Measurements from ENCODE around the gene HOXB4. TPM values are rescaled to one million over a fixed set of nuclear protein-coding genes. Genes with fewer than 3 reads are reported as not detected.

HOXB4 gene
- total RNA-seq, 1 donor from 2014 or later, result 0.75 TPM

DNA sequence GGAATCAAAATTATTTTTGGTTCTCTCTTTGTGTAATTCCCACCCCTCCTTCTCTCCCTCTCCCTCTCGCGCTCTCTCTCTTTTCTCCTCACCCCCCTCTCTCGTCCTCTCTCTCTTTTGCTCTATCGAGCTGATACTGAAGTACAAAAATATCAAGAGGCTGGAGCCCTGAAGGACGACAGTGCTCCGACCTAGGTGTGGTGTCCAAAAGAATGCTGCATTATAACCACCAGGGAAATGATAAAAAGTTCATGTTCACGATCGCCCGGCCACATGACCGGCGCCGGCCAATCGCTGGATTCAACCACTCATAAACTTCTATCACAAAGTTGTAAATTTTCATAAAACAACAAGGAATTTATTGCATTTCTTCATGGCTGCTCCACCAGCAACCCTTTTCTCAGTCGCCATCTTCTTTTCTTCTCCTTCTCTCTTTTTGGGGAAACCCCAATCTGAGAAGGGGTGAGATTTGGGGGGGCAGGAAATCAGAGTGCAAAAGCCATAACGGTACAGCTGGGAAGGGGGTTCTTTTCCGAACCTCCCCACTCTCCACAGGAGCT, 26.7 kb upstream of the HOXB4 start, which contains the start of gene HOXB6:
Gene HOXB6 (minus strand): TSS at position 217 of the 560 bp plus-strand sequence. CDS start 6,836 bp downstream, outside the sequence.
- DNase-seq (no peak), ATAC-seq (ENCODE audit: poor library complexity) (no peak)
- intact Hi-C loops (cut with DNase I), result no loop called here

DNA sequence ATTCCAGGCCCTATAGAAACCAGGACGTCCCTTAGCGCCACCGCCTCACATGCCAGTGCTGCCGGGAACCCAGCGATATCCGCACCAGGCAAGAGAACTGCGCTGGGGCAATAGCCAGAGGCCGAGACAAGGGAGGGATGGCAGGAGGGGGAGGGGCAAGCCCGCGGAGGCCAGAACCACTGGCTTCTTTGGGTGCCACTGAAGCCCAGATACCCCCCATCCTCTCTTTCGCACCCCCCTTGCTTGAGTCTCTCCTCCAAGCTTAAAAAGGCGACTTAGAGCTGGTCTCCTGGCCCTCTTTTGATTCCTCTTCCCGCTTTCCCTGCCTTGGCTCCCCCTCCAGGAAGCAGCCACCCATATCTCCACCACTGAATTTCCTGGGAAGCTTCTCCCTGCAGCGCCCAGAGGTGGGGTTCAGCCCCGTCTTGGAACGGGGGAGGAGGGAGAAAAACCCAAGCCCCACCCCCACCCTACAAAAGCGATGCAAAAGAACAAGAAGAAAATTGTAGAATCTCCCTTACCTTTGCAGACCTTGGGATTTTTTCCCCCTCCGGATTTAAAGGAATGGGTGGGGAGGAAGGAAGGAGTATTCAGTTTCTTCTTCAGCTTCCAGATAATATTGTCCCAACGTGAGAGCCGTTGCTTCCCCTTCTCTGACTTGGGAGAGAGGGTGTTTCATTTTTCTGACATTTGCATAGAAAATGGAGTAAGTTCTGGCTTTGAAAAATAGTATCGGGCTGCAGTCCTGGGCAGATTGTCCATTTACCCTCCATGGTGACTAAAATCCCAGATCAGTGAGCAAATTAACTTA, 26.0 kb upstream of the HOXB4 start:
- DNase-seq (no peak), ATAC-seq (ENCODE audit: poor library complexity) (no peak)
- intact Hi-C loops (cut with DNase I), result no loop called here

DNA sequence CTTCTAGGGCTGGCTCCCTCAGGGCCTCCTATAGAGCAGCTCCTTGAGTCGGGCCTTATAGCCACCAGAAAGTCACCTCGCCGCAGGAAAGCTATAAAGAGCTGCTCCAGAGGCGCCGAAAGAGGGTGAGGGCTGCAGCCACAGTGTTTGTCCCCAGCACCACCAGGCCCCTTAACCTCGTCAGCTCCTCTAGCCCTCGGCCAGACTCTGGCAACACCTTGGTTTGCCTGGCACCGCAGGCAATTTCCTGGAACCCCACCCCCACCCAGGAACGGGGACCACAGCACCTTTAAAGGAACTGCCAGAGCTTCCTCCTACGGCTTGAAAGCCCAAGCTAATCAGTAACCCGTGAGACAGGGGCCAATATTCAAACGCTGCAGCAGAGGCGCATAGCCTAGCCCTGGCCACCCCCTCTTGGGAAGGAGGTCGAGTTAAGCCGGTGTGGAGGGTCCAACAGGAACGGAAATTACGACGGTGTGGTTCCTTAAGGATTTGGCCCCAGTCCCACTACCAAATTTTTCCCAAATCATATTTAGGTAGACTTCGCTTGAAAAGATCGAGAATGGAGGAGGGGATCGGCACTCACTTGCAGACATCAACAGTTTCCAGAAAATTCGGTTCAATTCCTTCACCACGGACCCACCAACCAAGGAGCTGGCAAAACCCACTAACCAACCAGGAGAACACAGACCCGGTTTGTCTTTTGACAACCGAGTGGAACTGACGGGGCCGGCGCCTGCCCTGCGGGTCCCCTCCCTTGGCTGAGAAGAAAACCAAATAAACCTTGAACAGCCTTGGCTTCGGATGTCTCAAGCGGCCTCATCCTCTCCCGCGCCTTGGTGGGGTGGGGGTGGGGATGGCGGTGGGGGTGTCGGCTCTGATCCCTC, 23.6 kb upstream of the HOXB4 start:
- DNase-seq (no peak), ATAC-seq (ENCODE audit: poor library complexity) (no peak)
- intact Hi-C loops (cut with DNase I), result no loop called here

DNA sequence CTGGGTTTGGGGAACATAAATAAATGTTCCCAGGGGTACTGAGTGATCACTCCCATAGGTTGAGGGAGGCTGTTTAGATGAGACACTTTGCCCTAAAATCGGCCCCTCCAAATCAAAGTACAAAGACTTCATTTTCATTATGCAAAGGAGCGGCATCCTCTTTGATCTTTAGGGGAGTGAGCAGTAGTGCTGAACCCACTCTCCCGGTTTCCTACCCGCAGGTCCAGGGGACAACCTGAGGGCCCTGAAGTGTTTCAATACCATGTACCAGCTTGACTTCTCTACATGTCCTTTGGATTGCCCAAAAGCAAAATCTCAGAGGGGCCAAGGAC, 23.0 kb upstream of the HOXB4 start:
- no peak for ATAC-seq (ENCODE audit: poor library complexity)
- intact Hi-C loops (cut with DNase I), result no loop called here
- no peak for DNase-seq

DNA sequence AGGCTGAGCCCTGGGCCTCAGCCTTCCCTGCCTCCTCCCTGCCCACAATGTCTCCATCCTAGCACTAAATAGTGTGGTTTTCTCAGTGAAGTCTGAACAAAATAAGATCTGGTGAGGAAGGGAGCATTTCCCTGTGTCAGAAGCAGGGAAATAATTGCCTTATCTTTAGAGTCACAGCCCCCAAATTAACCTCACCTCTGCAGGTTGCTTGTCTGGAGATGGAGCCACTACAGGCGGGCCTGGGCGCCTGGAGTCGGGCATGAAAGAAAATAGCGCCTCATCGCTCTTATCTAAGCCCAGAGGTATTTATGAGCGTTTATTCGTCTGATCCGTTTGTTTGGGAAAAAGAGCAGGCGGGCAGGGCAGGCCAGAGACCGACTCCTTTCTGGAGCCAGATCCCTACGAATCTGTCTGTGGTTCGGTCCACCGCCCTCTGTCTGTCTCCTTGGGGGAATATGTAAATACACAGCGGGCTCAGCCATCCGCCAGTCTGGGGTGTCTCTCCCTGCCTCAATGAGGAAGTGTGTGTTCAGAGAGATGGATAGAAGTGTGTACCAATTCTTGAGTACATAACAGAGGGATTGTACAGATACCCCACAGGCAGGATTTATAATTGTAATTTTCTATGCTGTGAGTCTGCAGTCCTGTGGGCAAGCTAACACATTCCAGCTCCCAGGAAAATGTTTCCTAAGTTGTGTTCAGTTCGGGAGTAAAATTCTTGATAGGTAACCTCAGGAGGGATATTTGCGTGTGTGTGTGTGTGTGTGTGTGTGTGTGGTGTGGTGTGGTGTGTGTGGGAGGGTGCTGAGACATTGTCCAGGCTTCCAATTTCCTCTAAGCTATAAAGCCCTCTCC, 22.3 kb upstream of the HOXB4 start:
- DNase-seq (no peak), ATAC-seq (ENCODE audit: poor library complexity) (no peak)
- intact Hi-C loops (cut with DNase I), result no loop called here

DNA sequence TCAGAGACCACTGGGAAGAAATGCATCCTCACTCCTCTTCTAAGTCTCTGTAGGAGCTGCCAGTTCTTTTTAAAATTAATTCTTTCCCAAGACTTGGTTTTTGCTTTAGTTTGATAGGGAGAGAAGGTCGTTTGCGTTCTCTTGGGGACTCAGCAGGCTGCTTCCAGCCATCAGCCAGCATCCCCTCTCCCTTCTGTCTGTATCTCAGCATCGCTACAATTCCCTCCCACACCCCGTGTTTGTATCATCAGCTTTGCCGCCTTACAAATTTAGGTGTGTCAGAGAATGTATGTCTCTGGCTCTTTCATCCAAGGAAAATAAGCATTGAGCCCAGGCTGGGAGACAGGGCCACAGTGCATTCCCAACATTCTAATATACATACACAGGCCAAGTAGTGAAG, 21.2 kb upstream of the HOXB4 start:
- no peak for ATAC-seq (ENCODE audit: poor library complexity)
- DNase-seq, result no peak
- intact Hi-C loops (cut with DNase I), result loop anchor here (10.0 kb wide), 1 partner anchor 255 kb away; no protein-coding TSS in a partner anchor

DNA sequence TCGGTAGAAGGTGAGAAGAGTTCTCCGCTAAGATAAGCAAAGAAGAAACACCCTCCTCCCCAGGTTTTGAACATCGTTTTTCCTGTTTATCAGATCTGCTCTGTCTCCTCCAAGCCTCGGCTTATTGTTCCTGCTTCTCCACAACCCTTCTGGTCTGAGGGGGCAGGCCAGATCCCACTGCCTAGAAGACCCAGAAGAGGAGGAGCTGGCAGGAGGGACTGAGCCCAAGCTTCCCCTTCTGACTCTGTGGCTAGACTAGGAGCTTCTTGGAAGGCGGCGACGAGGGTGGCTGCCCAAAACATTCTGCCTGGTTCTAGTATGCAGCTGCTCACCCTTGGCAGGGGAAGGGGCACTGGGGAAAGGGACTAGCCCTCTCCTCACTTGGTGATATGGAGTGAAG, 20.6 kb upstream of the HOXB4 start:
- ATAC-seq (ENCODE audit: poor library complexity), result no peak
- intact Hi-C loops (cut with DNase I), result loop anchor here (10.0 kb wide), 1 partner anchor 254 kb away; no protein-coding TSS in a partner anchor
- DNase-seq, result no peak

DNA sequence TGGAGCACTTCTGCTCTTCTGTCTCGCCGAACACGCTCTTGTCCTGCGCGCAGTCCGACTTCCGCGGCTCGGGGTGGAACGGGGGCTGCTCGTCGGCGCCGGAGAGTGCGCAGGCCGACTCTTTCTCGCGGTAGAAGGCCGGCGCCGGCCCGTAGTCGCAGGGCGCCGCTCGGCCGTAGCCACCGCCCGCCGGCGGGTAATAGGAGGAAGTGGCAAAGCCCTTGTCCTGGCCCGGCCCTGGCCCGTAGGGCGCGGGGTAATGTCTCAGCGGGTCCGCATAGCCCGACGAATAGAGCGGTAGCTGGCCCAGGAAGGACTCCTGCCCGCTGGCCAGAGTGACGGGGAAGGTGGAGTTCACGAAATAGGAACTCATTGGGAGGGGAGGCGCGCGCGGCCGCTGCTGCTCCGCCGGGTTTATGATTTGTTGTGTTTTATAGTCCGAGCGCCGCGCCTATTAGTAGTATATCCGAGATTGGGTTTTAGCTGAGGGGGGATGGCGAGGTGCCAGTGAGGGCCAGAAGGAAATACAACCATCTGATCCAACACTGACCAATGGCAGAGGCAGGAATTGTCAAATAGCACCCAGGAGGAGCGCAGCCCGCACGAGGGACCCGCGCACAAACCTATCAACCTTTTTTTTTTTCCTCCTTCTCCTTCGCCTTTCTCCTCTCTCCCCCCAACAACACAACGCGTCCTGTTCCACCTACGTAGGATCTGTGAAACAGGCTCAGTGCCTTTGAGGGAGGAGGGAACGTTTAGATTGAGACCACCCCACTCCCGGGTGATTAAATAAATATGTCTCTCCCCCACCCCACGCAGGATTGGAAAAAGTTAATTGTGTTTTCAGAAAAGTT, 19.9 kb upstream of the HOXB4 start:
- DNase-seq (peak; percentile 67), ATAC-seq (ENCODE audit: poor library complexity) (peak; percentile 52)
- intact Hi-C loops (cut with DNase I), result loop anchor here (10.0 kb wide), 1 partner anchor 253 kb away; no protein-coding TSS in a partner anchor

DNA sequence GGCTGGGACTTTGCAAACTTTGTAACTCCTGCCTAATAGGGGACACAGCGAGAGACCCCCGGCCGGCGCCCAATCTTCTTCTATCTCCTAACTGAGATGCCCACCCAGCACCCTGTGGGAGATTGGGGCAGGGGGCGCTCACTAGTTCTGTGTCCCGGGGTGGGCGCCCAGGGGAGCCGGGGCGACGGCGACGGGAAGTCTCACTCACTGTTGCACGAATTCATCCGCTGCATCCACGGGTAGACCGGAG, 19.3 kb upstream of the HOXB4 start:
- DNase-seq, result no peak
- intact Hi-C loops (cut with DNase I), result loop anchor here (10.0 kb wide), 1 partner anchor 253 kb away; no protein-coding TSS in a partner anchor
- ATAC-seq (ENCODE audit: poor library complexity), result no peak

DNA sequence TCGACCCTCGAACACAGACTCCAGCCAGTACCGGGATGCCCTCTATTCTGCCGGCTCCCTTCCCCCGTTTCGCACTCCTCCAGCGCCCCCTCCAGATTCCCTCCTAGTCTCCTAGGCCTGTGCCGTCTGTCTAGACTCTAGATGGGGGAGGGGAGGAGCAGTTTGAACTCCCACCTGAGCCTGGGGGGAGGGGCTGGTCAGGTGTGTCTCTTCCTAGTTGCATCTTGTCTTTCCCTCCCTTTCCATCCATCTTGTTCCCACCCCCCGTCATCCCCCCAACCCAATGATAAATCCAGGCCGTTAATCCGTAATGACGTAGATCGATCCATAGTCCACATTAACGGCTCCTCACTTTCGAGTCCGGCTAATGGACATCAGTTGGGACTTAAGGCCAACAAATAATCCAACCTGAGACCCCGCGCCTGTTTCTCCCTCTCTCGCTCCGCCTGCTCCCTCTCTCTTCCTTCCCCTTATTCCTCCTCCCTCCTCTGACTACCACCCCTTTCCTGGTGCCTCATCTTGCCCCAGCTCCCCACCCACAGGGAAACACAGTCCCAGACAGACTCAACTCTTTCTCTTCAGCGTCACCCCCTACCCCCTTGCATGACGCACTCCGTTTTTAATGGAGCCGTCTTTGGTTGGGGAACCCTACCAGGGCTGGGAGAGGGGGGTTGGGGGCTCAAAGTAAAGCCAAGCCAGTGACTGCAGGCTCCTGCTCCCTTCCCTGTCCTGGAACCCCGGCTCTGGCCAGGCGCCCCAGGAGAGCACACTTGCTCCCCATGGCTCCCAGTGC, 18.8 kb upstream of the HOXB4 start:
- intact Hi-C loops (cut with DNase I), result loop anchor here (10.0 kb wide), 1 partner anchor 252 kb away; no protein-coding TSS in a partner anchor
- no peak for ATAC-seq (ENCODE audit: poor library complexity)
- no peak for DNase-seq

DNA sequence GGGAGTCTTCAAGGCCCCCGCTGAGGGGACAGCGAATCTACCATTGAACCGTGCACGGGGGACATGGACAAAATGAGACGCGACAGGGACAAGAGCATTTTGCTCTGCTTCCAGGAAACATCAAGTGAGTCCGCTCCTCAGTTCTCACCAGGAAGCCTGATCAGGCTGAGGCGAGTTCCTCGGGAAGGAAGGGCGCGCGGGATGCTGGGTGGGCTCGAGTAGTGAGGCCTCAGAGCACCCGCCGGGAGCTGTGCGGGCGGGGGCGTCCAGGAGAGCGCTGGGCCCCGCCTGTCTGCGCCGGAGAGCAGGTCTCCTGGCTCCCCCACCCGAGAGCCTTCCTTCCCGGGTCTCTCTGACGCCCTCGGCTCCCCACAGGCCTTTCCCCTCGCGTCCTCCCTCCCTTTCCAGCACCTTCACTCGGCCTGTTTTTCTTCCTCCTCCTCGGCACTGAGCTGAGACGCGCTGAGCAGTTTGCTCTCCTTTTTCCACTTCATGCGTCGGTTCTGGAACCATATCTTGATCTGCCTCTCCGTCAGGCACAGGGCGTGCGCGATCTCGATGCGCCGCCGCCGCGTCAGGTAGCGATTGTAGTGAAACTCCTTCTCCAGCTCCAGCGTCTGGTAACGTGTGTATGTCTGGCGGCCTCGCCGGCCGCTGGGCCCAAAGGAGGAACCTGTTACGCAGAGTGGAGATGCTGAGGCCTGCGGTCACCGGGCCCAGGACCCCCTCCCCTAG, 18.0 kb upstream of the HOXB4 start:
- ATAC-seq (ENCODE audit: poor library complexity), result no peak
- intact Hi-C loops (cut with DNase I), result loop anchor here (10.0 kb wide), 1 partner anchor 251 kb away; no protein-coding TSS in a partner anchor
- no peak for DNase-seq

DNA sequence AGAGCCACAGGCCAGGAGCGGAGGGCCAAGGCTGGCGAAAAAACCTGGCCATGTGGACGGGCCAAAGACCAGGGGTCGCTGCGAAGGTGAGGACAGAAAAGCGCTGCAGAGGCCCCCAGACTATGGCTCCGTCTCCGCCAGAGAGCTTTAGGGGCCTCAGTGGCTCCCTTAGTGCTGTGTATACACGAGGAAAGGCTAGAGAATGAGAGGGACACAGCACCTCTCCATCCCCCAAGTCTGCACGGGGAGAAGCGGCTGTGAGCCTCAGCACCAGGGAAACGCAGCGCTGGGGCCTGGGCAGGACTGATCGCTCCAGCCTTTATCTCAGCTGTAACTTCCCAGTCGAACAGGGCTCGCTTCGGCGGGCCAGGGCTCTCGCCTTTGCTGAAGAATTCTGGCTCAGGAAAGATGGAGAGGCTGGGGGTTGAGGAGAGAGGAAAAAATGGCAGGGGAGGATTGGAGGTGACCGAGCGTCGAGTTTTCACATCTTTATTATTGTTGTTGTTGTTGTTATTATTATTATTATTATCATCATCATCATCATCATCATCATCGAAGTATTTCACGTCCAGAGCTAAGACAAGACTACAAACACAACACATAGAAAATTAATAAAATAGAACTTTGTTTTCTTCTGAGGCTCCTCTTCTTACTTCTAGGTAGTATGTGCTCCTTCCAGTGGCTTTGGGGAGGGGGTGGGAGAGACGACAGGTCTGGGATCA, 17.3 kb upstream of the HOXB4 start:
- no peak for ATAC-seq (ENCODE audit: poor library complexity)
- intact Hi-C loops (cut with DNase I), result loop anchor here (10.0 kb wide), 1 partner anchor 251 kb away; no protein-coding TSS in a partner anchor
- DNase-seq, result no peak

DNA sequence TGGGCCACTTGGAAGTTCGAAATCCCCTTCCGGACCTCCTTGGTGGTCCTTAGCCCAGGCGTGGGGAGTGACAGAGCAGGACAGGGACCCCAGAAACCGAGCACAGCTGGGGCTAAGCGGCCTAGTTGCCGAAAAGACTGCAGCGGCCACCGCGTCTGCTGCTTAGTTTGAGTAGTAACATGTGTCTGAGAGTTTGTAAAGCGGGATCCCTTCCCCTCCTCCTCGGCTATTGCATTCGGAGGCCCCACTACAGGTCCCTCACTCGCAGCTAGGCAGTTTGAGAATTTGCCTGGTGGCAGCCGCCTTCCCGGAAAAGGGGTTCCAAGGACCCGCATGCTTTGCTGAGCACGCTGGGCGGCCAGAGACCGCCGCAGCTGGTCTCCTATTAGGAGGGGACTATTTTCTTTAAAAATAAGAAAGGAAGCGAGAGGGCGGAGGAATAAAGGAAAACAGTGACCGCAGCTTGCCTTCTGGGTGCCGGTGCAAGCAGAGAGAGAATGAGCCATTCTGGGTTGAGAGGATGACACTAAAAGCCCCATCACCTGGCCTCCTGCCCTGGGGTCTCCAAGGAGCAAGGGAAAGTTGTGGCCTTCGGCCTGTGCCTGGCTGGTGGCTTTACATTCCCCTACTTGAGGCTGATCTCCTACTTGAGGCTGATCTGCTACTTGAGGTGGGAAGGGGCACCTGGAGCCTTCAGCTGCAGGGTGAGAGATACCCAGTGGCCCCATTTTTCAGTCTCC, 16.6 kb upstream of the HOXB4 start:
- intact Hi-C loops (cut with DNase I), result loop anchor here (10.0 kb wide), 1 partner anchor 250 kb away; no protein-coding TSS in a partner anchor
- ATAC-seq (ENCODE audit: poor library complexity), result no peak

DNA sequence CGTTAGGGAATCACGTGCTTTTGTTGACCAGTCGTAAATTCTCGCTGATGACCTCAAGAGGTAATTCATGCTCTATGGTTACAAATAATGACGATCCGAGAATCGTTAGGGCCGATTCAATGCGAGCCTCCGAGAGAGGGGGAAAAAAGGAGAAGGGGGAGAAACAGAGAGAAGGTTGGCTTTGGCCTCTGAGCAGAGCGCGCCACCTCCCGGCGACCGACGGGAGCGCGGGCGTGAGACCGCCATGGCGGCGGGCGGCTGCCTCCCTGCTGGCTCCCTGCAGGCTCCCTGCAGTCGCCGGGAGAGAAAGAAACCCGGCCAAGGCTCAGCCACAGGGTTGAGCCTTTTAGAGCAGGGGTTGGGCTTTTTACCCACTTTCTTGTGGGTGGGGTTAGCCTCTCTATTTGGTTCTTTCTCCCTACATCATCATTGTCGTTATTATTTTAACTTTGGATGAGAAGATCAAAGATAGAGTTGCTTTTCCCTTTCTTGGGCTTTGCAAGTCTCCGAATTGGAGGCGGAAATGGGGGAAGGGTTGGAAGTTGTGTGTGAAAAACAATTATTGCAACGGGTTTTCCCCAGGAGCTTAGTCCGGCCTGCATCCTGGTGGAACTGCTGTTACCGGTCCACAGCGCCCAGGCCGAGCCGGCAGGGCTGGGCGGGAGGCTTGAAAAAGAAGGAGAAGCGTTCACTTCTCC, 15.8 kb upstream of the HOXB4 start:
- intact Hi-C loops (cut with DNase I), result loop anchor here (10.0 kb wide), 1 partner anchor 249 kb away; no protein-coding TSS in a partner anchor
- DNase-seq, result peak; percentile 86
- peak; percentile 62 for ATAC-seq (ENCODE audit: poor library complexity)

More for the DNA sequence above, 16.6 kb upstream of the HOXB4 start:
- DNase-seq, result no peak
